RWPE2 (cell line): Measurements from ENCODE around the gene MNT.

Experiments used
- ATAC-seq: fragments of 200-7000 bp; cut with Tn5 transposase; 3 replicates; pipeline ENCODE4 v1.9.1; 2021; ENCODE audit warnings: low read depth
- DNase-seq: peaks from one replicate; pipeline ENCODE4 v3.0.0-alpha.2; 2020; ENCODE audit warnings: low spot score
- H3K27ac ChIP-seq: fragments of 450-650 bp; 2 replicates; pipeline ENCODE4 v1.5.1; 2017; ENCODE audit warnings: mild to moderate bottlenecking; ENCODE audit not compliant: poor library complexity, severe bottlenecking
- H3K27me3 ChIP-seq: fragments of 250-450 bp; sonication (Bioruptor Pico); 2 replicates; pipeline ENCODE4 v1.5.1; 2021; ENCODE audit warnings: mild to moderate bottlenecking, moderate library complexity; ENCODE audit not compliant: insufficient read depth, poor library complexity, severe bottlenecking
- H3K36me3 ChIP-seq: fragments of 250-450 bp; sonication (Bioruptor Pico); 2 replicates; pipeline ENCODE4 v1.5.1; 2020; ENCODE audit warnings: low read depth, mild to moderate bottlenecking, moderate library complexity
- H3K4me1 ChIP-seq: fragments of 250-450 bp; sonication (Bioruptor Pico); 2 replicates; pipeline ENCODE4 v1.5.1; 2021; ENCODE audit warnings: mild to moderate bottlenecking, moderate library complexity; ENCODE audit not compliant: insufficient read depth, poor library complexity, severe bottlenecking
- H3K4me3 ChIP-seq: fragments of 250-450 bp; sonication (Bioruptor Pico); 2 replicates; pipeline ENCODE4 v1.5.1; 2021; ENCODE audit warnings: mild to moderate bottlenecking, moderate library complexity; ENCODE audit not compliant: severe bottlenecking
- H3K9me3 ChIP-seq: fragments of 250-450 bp; sonication (Bioruptor Pico); 2 replicates; pipeline ENCODE4 v1.5.1; 2021; ENCODE audit warnings: mild to moderate bottlenecking, moderate library complexity; ENCODE audit not compliant: severe bottlenecking
- CTCF ChIP-seq: fragments of 450-650 bp; IDR thresholded peaks from one replicate; pipeline ENCODE4 v1.5.1; 2017; ENCODE audit warnings: mild to moderate bottlenecking, moderate library complexity; ENCODE audit not compliant: poor library complexity, severe bottlenecking

The MNT gene

GRCh38 chr17:2362416-2362815, 38.4 kb downstream of the MNT start:
- DNase-seq (no peak), ATAC-seq (no peak)
- no peak overlapping the region for H3K27ac ChIP-seq
- no peaks in the 10 kb centered on the region for H3K9me3 ChIP-seq
- no peak for TF ChIP-seq CTCF
- H3K4me1 ChIP-seq, result peaks cover 17% of the 10 kb centered on the region
- H3K27me3 ChIP-seq, result no peaks in the 10 kb centered on the region
- H3K36me3 ChIP-seq, result peaks cover 4% of the 10 kb centered on the region; the same call in 1 of the 2 replicates
- H3K4me3 ChIP-seq, result no peak overlapping the region

- Histone ChIP-seq H3K27ac (no peak overlapping the region), H3K27me3 (no peaks in the 10 kb centered on the region), H3K9me3 (no peaks in the 10 kb centered on the region), H3K36me3 (peaks cover 7% of the 10 kb centered on the region; the same call in 1 of the 2 replicates), H3K4me1 (peaks cover 17% of the 10 kb centered on the region), H3K4me3 (no peak overlapping the region)
- ATAC-seq, result no peak
- no peak for TF ChIP-seq CTCF
- no peak for DNase-seq
Observed at GRCh38 chr17:2362016-2362415, 38.8 kb downstream of the MNT start.

- peak overlapping the region; percentile 57 for H3K27ac ChIP-seq
- H3K4me1 ChIP-seq, result peaks cover 17% of the 10 kb centered on the region
- no peak for ATAC-seq
- DNase-seq, result no peak
- H3K9me3 ChIP-seq, result no peaks in the 10 kb centered on the region
- H3K4me3 ChIP-seq, result no peak overlapping the region
- TF ChIP-seq CTCF, result no peak
- H3K27me3 ChIP-seq, result no peaks in the 10 kb centered on the region
- peaks cover 7% of the 10 kb centered on the region; the same call in 1 of the 2 replicates for H3K36me3 ChIP-seq
Observed at GRCh38 chr17:2361010-2361760, 39.7 kb downstream of the MNT start.

- Histone ChIP-seq H3K36me3 (0 out of 2 replicates have a peak, but pooled peaks cover 3% of the 10 kb centered on the region), H3K27me3 (no peaks in the 10 kb centered on the region), H3K27ac (peak overlapping the region; percentile 57), H3K9me3 (no peaks in the 10 kb centered on the region), H3K4me1 (peaks cover 19% of the 10 kb centered on the region), H3K4me3 (no peak overlapping the region)
- TF ChIP-seq CTCF, result no peak
- DNase-seq (peak; percentile 31), ATAC-seq (no peak)
Observed at GRCh38 chr17:2357931-2358434, 42.9 kb downstream of the MNT start.

GRCh38 chr17:2357237-2357636, 43.6 kb downstream of the MNT start:
- no peaks in the 10 kb centered on the region for H3K27me3 ChIP-seq
- H3K36me3 ChIP-seq, result 0 out of 2 replicates have a peak, but pooled peaks cover 3% of the 10 kb centered on the region
- DNase-seq (no peak), ATAC-seq (no peak)
- no peaks in the 10 kb centered on the region for H3K9me3 ChIP-seq
- H3K4me3 ChIP-seq, result no peak overlapping the region
- peaks cover 19% of the 10 kb centered on the region for H3K4me1 ChIP-seq
- H3K27ac ChIP-seq, result no peak overlapping the region
- TF ChIP-seq CTCF, result no peak
